Stimulated activated naive B cell treated with anti-CD40 and anti-IgM and Interleukin-4, amounts not matched to agents 10 μg/mL and 1 μg/mL and 100 μg/mL, for 72 hours (primary cell): ENCODE measurements around the gene SLC25A51.

Source experiments
- ATAC-seq, 2 donors: fragments of 150-1000 bp; cut with Tn5 transposase; replicated peaks; 2 replicates each; pipeline ENCODE4 v1.10.0; 2021; ENCODE audit warnings: moderate library complexity in 1 of 2
- DNase-seq: peaks from one replicate; pipeline ENCODE4 v3.0.0; 2021
- H3K27ac Mint-ChIP-seq: one replicate; pipeline ENCODE4 v1.8.0; 2022; ENCODE audit warnings: mild to moderate bottlenecking, mixed read lengths
- H3K27me3 Mint-ChIP-seq, 2 donors: one replicate each; pipeline ENCODE4 v1.8.0; 2022; ENCODE audit warnings: mixed read lengths in 2 of 2
- H3K36me3 Mint-ChIP-seq, 2 donors: one replicate each; pipeline ENCODE4 v1.8.0; 2022; ENCODE audit warnings: mixed read lengths in 2 of 2, mild to moderate bottlenecking in 1 of 2
- H3K4me1 Mint-ChIP-seq, 2 donors: one replicate each; pipeline ENCODE4 v1.8.0; 2022; ENCODE audit warnings: mixed read lengths in 2 of 2, mild to moderate bottlenecking in 1 of 2
- H3K4me3 Mint-ChIP-seq, 2 donors: one replicate each; pipeline ENCODE4 v1.8.0; 2022; ENCODE audit warnings: mild to moderate bottlenecking in 2 of 2, mixed read lengths in 2 of 2, moderate library complexity in 1 of 2
- H3K9me3 Mint-ChIP-seq, 2 donors: one replicate each; pipeline ENCODE4 v1.8.0; 2022; ENCODE audit warnings: mixed read lengths in 2 of 2, mild to moderate bottlenecking in 1 of 2

SLC25A51 gene

DNA sequence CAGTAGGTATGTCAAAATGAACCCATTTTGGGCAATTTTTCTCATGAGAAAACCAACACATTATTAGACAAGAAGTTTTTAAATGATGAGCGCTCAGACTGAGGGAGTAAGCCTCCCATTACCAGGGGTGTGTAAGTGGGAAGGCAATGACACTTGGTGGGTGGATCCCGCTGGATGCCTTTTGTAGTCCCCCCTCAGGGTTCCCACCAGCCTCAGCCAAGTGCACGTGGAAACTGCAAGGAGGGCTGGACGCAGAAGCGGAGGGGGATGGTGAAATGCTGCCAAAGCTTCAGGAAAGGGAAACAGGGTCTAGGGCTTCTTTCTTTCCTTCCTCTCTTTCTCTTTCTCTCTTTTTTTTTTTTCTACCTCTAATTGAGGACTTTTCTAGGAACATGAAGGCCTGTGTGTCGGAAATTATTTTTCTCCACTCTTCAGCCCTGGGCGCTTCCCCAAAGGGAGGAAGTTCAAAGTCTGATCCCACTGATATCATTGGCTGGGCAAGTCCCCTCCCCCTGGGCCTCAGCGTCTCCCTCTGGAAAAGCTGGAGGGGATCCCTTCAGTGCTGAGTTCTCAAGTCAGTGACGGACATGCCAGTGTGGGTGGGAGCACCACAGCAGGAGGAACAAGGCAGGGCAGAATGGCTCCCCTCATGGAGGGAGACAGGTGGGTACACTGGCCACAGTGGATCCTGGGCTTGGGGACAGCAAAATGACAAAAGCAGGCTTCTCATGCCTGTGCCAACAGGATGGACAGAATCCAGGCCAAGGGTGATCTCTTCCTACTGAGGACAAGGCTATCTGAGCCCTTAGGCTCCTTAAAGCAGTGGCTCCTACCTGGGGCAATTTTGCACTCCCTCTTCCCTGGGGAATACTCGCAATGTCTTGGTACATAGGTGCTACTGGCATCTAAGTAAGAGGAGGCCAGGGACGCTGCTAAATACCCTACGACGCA lies 23.9 kb upstream of the SLC25A51 start:
- ATAC-seq (no peak), DNase-seq (no peak)
- no peak overlapping the region for H3K4me3 Mint-ChIP-seq
- peak overlapping the region; percentile 32 for H3K27ac Mint-ChIP-seq
- peaks cover 0 to 3% of the 10 kb centered on the region in 2 donors for H3K36me3 Mint-ChIP-seq
- H3K4me1 Mint-ChIP-seq: peaks cover 2 to 5% of the 10 kb centered on the region in 2 donors
- H3K27me3 Mint-ChIP-seq: peaks cover 0 to 3% of the 10 kb centered on the region in 2 donors
- no peaks in the 10 kb centered on the region for H3K9me3 Mint-ChIP-seq

DNA sequence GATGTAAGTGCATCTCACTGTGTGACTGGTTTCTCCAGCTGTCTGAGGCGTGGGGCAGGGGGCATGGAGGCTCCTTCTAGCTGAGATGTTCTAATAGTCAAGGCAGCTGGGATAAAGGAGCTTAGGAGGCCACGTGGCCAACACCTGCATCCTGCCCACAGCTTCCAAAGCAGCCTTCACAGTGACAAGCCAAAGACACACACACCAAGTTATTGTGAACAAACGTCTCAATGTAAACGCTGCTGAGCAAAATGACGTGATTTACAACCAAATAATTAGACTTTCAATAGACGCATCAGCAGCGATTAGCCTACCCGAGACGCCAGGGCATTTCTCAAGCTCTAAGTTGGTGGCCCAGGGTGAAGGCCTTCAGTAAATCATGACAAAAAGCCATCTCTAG lies 23.2 kb upstream of the SLC25A51 start:
- no peaks in the 10 kb centered on the region for H3K9me3 Mint-ChIP-seq
- ATAC-seq (no peak), DNase-seq (no peak)
- H3K27ac Mint-ChIP-seq: no peak overlapping the region
- H3K27me3 Mint-ChIP-seq: peaks cover 0 to 3% of the 10 kb centered on the region in 2 donors
- peaks cover 2 to 5% of the 10 kb centered on the region in 2 donors for H3K4me1 Mint-ChIP-seq
- peaks cover 0 to 3% of the 10 kb centered on the region in 2 donors for H3K36me3 Mint-ChIP-seq
- H3K4me3 Mint-ChIP-seq: no peak overlapping the region

DNA sequence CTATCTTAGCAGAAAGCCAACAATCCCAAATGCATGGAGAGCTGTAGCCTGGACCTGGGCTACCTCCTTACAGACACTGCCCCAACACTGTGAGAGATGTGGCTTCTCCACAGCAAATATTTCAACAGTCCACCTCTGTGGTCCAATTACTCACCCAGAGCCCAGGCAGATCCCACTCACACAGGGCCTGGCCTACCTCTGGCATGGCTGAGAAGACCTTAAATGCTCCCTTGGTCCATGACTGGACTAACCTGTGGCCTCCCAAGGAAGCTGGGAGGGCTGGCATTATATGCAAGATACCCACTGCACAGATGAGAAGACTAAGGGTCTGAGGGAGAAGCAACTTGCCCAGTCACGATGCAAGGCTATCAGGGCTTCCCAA lies 22.8 kb upstream of the SLC25A51 start:
- no peak for ATAC-seq
- H3K4me3 Mint-ChIP-seq: no peak overlapping the region
- peaks cover 2 to 5% of the 10 kb centered on the region in 2 donors for H3K4me1 Mint-ChIP-seq
- no peaks in the 10 kb centered on the region for H3K9me3 Mint-ChIP-seq
- no peak overlapping the region for H3K27ac Mint-ChIP-seq
- DNase-seq: no peak
- H3K27me3 Mint-ChIP-seq: peaks cover 0 to 3% of the 10 kb centered on the region in 2 donors
- H3K36me3 Mint-ChIP-seq: peaks cover 0 to 3% of the 10 kb centered on the region in 2 donors

DNA sequence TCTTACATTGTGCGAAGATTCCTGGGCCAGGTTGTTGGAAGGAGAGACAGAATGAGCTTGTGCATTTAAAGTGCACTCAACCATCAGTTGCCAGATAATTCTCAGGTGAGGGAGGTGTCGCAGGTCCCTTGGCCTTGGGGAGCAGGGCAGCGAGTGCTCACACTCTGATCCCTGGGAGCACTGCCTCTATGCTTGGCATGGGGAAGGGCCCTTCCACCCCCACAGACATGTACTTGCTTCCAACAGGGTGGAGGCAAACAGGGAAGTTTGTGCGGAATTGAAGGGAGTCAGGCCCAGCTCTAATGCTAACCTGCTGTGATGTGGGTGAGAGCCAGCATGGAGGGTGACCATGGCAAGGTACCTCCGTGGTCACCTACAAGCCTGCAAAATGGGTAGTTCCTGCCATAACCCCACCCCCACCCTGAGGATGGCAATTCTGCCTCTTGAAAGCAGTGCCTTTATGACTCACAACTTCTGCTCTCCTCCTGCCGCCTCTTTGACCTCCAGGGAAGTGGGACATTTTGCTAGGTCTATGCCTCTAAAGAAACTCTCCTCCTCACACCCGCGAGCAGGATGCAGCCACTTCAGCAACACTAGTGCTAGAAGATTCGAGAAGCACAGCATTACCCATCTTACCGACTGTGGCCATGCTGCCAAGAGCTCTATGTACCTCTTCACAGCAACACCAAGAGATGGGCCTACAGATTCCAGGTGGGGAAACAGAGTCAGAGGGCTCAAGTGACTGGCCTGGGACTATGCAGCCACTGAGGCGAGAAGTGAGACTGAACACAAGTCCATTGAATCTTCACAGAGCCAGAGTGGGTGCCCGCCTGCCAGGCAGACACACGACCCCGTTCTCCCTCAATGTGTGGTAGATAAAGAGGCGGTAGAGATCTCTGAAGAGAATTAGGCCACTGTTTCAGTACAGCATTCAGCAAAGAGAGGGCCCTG lies 22.1 kb upstream of the SLC25A51 start:
- H3K9me3 Mint-ChIP-seq: no peaks in the 10 kb centered on the region
- peaks cover 0 to 3% of the 10 kb centered on the region in 2 donors for H3K27me3 Mint-ChIP-seq
- peaks cover 0 to 3% of the 10 kb centered on the region in 2 donors for H3K36me3 Mint-ChIP-seq
- no peak for DNase-seq
- H3K4me3 Mint-ChIP-seq: no peak overlapping the region
- H3K27ac Mint-ChIP-seq: no peak overlapping the region
- H3K4me1 Mint-ChIP-seq: peaks cover 2 to 5% of the 10 kb centered on the region in 2 donors
- peak; percentile 27 to 47 for ATAC-seq

DNA sequence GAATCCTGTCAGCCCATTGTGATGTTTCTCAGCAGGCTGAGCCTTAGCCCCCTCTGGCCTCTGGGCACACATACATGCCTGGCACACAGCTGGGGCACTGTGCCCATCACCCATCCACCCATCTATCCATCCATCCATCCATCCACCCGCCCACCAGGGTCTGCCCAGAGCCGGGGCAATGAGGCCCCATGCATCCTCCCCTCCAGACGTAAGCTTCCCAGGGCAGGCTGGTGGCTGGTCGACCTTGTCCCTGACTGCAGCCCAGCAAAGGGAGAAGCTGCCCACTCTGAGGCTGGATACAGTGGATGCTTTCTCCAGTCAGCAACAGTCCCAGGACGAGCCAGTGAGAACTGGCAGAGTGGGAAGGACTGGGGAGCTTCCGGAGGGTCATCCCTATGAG lies 21.1 kb upstream of the SLC25A51 start:
- DNase-seq (no peak), ATAC-seq (no peak)
- no peak overlapping the region for H3K27ac Mint-ChIP-seq
- peaks cover 0 to 3% of the 10 kb centered on the region in 2 donors for H3K27me3 Mint-ChIP-seq
- peaks cover 0 to 3% of the 10 kb centered on the region in 2 donors for H3K36me3 Mint-ChIP-seq
- H3K4me1 Mint-ChIP-seq: peaks cover 2 to 5% of the 10 kb centered on the region in 2 donors
- H3K9me3 Mint-ChIP-seq: no peaks in the 10 kb centered on the region
- no peak overlapping the region for H3K4me3 Mint-ChIP-seq

DNA sequence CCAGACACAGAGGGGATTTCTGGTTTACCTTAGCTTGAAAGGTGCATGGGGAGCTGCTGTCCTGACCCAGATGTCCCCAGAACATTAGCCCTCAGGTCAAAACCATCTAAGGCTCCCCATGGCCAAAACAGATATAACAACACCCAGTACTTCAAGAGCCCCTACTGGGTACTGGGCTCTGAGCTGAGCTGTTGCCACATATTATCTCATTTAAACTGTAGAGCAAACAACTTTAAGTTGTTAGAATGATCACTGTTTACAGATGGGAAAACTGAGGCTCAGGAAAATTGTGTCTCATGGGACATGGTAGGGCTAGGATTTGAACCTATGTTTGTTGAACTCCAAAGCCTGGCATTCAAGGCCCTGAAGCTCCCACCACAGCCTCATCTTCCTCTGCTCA lies 20.6 kb upstream of the SLC25A51 start:
- H3K4me1 Mint-ChIP-seq: peaks cover 2 to 5% of the 10 kb centered on the region in 2 donors

DNA sequence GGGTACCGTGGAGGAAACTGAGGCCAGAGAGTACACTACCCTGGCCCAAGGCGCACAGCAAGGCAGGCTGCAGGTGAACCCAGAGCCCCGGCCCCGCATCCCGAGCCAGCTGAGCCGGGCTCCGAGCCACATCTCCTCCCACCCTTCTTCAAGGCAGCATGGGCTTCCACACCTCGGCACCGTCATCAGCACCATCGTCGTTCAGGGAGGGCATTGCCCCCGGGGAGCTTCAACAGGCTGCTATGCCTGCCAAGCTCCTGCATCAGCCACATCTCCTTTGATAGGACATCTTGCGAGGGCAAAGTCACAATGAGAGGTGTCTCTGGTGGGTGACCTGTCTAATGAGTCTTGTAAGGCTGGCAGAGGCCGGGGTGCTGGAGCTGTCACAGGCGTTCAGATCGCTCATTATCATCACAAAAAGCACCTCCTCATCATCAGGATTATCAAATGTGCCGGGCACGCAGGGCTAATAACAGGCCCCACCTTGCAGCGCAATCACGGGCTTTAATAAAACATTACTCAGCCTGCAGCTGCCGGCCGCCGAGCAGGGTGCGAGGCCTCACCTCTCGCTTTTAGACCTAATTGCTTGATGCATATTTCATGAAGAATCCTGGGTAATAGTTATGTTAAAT lies 20.0 kb upstream of the SLC25A51 start:
- Mint-ChIP-seq H3K4me1 (peaks cover 2 to 5% of the 10 kb centered on the region in 2 donors), H3K27ac (no peak overlapping the region), H3K36me3 (no peaks in the 10 kb centered on the region), H3K27me3 (no peaks in the 10 kb centered on the region), H3K9me3 (no peaks in the 10 kb centered on the region), H3K4me3 (no peak overlapping the region)
- ATAC-seq (no peak), DNase-seq (no peak)

More for the DNA sequence above, 20.6 kb upstream of the SLC25A51 start:
- DNase-seq: no peak
- Mint-ChIP-seq H3K27me3 (peaks cover 0 to 2% of the 10 kb centered on the region in 2 donors), H3K36me3 (peaks cover 0 to 2% of the 10 kb centered on the region in 2 donors), H3K27ac (no peak overlapping the region), H3K9me3 (no peaks in the 10 kb centered on the region), H3K4me3 (no peak overlapping the region)
- ATAC-seq: no peak

DNA sequence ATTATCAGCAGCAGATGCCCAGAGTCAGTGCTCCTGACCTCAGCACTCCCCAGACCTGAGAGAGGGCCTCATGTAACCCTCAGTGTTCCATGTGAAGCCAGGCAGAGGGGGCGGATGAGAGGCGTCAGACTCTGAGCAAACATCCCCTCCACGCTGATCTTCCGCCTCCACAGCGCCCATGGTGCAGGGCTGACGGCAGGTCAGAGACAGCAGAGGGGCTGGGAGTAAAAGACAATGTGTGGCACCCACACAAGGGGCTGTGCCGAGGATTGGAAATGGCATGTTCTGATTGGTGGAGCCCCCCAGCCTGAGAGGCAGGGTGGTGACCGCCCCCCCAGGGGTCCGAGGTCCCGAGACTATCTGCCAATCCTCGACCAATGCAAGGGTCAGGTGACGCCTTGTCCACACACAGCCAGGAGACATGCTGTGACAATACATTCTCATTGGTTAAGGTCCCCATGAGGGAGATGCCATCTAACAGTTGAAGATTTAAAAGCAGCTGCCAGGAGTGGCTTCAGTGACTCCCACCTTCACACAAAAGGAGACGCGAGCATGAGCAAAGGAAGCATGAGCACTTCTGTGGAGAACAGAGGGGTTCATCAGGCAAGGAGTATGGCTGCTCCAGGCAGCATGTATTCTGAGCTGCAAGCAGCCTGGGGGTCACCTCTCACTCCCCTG lies 19.3 kb upstream of the SLC25A51 start:
- H3K4me3 Mint-ChIP-seq: no peak overlapping the region
- no peaks in the 10 kb centered on the region for H3K9me3 Mint-ChIP-seq
- ATAC-seq (no peak), DNase-seq (no peak)
- peaks cover 2 to 5% of the 10 kb centered on the region in 2 donors for H3K4me1 Mint-ChIP-seq
- H3K27ac Mint-ChIP-seq: no peak overlapping the region
- H3K36me3 Mint-ChIP-seq: no peaks in the 10 kb centered on the region
- H3K27me3 Mint-ChIP-seq: no peaks in the 10 kb centered on the region

DNA sequence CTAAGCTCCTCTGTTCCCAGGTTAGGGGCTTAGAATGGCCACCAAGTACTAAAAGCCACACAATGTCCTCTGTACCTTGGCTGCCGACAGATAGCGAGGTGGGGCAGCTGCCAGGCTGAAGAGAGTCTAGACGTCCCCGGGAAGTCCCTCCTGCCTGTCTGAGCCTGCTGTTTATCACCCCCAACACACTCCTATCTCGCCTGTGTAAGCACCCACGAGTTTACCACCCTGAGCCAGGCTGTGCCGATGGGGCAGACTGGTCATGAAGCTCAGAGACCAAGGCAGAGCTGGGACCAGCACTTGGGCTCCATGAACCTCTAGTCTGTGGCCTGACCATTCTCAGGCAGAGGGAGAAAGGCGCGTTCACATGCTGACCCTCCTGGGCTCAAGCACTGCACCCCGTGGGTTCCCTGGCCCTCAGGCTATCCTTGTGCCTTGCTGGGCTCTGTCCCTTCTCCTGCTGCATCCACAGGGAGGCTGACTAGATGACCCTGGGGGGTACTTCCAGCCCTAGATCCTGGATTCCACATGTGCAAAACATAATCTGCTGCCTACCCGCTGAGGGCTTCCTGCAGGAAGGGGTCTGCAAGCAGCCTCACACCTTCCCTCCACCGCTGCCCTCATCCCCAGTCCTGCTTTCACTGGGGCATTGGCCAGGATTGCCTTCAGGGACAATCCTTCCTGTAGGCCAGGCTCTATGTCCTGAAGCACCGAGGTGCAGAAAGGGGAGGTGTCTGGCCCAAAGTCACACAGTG lies 18.6 kb upstream of the SLC25A51 start:
- no peak overlapping the region for H3K27ac Mint-ChIP-seq
- H3K36me3 Mint-ChIP-seq: no peaks in the 10 kb centered on the region
- DNase-seq: no peak
- no peak for ATAC-seq
- H3K9me3 Mint-ChIP-seq: no peaks in the 10 kb centered on the region
- H3K27me3 Mint-ChIP-seq: no peaks in the 10 kb centered on the region
- H3K4me1 Mint-ChIP-seq: peaks cover 2 to 5% of the 10 kb centered on the region in 2 donors
- H3K4me3 Mint-ChIP-seq: no peak overlapping the region

DNA sequence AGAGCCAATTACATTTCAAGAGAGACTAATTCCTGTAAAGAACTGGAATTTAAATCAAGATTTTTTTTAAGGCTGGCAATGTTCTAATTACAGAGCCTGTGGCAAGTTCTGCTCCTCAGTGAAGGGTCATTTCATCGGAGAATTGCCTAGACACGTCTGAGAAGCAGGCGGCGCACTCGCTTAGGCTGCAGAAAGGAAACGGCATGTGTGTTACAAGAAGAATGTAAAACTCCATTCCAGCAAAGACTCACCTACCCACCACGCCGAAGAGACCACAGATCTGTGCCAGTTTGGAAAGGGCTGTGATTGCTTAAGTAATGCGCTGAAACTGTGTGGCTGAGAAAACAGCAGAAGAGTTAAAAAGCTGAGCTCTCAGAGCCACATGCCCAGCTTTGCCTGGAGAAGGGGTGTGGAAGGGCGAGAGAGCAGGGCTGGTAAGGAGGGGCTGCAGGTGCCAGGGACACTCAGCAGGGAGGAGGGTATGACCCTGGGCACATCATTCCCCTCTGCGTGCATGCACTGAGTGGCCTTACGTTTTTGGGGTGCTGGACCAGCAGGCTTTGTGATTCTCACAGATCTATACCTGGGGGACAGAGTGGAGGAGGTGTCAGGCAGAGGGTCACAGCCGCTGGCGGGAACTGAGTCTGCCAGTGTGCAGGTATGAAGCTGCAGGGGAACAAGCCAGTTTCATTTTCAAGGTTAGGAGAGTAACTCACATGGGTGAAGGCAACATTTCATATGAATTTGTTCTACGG lies 17.8 kb upstream of the SLC25A51 start:
- ATAC-seq (no peak), DNase-seq (no peak)
- H3K4me3 Mint-ChIP-seq: no peak overlapping the region
- no peaks in the 10 kb centered on the region for H3K27me3 Mint-ChIP-seq
- no peaks in the 10 kb centered on the region for H3K36me3 Mint-ChIP-seq
- no peaks in the 10 kb centered on the region for H3K9me3 Mint-ChIP-seq
- H3K27ac Mint-ChIP-seq: no peak overlapping the region
- peaks cover 2 to 5% of the 10 kb centered on the region in 2 donors for H3K4me1 Mint-ChIP-seq

DNA sequence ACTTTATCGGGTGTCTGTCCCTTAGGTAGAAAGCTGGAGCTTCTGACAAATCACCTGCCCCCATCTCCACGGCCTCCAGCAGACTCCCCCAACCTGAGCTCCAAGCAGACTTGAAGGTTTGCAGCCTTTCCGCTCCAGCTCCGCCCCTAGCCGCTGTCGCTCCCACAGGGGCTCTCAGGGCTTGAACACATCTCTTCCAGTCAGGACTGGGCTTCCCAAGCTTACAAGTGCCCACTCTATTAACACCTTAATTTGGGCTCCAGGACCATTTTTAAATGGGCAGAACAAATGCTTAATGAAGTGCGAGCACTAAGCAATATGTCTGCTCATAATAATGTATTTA lies 17.2 kb upstream of the SLC25A51 start:
- ATAC-seq: no peak

DNA sequence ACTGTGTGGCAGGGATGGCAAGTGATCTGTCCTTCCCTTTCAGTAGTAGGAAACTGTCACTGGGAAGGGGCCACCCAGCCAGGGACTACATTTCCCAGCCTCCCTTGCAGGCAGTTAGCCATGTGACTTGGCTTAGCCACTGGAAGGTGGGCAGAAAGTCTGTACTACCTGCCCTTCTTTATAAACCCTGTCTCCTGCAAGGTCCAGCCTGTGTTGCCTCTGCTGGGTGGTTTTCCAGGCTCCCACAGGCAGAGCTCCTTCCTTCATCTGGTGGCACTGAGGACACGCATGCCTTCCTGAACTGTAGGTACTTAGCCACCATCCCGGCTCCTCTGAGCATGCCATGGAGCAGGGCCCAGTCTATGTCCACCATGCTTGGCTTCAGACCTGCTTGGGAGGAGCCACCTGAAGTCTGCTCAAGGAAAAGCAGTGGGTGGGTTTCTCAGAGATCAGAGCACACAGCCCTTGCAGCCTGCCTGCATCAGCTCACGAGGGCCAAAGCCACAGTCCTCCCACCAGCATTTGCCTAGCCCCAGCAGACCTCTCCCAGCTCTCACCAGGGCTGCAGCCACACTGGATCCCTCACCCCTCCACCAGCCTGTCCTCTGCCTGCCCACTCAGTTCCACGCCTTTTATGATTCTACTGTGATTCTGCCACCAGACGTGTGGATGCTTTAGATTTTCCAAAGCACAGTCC lies 16.7 kb upstream of the SLC25A51 start:
- ATAC-seq: peak; percentile 49 to 76
- H3K36me3 Mint-ChIP-seq: no peaks in the 10 kb centered on the region
- no peaks in the 10 kb centered on the region for H3K27me3 Mint-ChIP-seq
- H3K9me3 Mint-ChIP-seq: no peaks in the 10 kb centered on the region
- H3K4me1 Mint-ChIP-seq: no peaks in the 10 kb centered on the region
- H3K4me3 Mint-ChIP-seq: no peak overlapping the region
- DNase-seq: no peak
- no peak overlapping the region for H3K27ac Mint-ChIP-seq

More for the DNA sequence above, 17.2 kb upstream of the SLC25A51 start:
- no peaks in the 10 kb centered on the region for H3K9me3 Mint-ChIP-seq
- H3K36me3 Mint-ChIP-seq: no peaks in the 10 kb centered on the region
- H3K4me1 Mint-ChIP-seq: peaks cover under 1 to 2% of the 10 kb centered on the region in 2 donors
- H3K27ac Mint-ChIP-seq: no peak overlapping the region
- no peak for DNase-seq
- H3K27me3 Mint-ChIP-seq: no peaks in the 10 kb centered on the region
- H3K4me3 Mint-ChIP-seq: no peak overlapping the region
